Inflammatory macrophage (primary cell): ENCODE results near the gene CTIF.

ENCODE experiments used
- DNase-seq, 2 donors: peaks; one replicate each; pipeline ENCODE4 v3.0.0-alpha.2; 2020 to 2022

The CTIF gene

DNA sequence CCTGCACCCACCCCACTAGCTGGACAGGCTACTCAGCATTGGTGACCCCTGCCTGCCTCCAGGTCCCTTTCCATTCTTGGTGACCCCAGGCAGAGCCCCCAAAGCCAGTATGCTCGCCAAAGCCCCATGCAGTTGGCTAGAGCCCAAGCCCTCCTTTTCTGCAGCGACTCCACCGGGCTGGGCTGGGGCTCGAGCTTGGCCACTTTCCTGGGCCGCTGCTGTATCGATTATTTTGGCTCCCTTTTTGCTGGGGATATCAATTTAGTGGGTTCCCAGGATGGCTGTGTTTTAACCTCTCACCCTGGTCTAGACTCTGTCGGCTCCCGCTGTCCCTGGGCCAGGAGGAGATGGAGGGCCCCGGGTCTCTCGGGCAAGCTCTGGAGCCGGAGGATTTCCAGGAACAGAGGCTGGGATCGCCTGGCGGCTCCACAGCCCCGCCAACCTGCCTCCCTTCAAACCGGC is 335.9 kb downstream of the CTIF start:
- no peak for DNase-seq

DNA sequence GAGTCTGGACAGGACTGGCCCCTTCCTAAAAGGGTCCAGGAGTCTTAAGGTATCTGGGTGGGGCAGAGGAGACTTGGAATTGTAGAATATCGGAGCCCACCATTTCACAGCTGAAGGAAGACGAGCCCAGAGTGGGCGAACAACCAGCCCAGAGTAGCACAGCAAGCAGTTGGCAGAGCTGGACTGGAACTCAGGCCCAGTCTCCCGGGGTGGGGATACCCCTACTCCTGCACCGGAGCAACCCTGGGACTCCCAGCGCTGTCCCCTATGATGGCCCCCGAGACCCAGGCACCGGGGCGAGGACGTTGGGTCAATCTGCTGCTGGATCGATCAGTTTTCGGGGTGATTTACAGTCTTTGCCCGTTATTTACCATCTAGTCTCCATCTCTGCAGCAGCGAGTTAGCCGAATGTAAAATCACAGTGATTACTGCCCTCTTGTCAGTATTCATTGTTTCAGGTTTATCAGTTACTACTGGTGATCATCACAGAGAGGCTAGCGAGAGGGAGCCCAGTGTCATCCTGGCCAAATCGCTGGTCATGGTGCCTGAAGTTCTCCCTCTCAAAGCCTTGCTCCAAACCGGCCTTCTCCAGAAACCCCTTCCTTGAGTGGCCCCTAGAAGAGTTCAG is 336.6 kb downstream of the CTIF start:
- DNase-seq: no peak

DNA sequence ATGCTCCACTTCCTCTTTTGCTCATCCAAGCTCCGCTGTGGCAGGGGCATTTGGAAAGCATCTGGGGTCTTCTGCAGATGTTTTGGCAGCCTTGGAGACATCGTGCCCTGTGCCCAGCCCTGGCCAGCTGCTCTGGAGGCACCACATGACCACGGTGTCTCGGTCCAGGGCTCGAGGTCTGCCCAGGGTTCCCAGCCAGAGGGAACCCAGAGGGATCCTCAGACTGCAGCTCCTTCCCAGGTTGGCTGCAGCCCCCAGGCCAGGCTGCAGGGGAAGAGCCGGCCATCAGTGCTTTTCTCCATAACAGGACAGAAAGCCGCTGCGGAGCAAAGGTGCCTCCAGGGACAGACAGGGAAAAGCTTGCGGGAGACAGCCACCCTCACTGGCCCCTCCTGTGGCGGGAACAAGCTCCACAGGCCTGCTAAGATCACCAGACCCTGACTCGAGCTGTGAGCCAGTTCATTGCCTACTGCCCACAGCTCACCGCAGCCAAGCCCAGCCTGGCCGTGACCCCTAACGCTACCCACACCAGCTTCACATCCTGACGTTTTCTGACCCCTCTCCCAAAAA is 337.2 kb downstream of the CTIF start:
- peak in 1 of 2 donors; percentile 74 for DNase-seq

DNA sequence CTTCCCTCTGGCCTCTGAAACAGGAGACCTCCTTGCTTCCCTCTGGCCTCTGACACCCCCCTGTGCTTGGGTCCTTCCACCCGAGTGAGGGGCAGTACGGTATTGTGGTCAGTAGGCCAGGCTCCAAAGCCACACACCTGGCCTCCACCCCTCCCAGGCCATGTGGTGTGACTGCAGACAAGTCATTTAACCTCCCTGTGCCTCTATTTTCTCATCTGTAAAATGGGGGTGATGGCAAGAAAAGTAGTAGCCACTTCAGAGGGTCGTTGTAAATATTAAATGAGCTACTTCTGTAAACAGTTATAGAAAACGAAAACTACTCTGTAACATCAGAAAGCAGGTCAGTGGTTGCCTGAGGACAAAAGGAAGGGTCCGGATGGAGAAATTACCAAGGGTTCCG is 337.8 kb downstream of the CTIF start:
- no peak for DNase-seq

DNA sequence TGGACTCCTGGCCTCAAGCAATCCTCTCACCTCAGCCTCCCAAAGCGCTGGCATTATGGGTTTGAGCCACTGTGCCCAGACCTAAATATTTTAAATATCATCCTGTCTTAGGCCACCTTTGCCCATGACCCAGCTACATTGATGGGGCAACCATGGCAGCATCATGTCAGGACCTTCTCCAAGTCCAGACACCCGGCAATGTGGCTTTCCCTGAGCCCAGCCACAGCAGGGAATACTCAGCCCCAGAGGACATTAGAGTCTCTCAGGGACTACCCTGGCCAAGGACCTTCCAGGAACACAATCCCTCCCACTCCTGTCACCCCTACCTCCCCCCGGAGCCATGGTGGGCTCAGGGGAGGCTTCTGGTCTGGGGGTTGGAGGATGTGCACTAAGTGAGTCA is 339.1 kb downstream of the CTIF start:
- no peak for DNase-seq

DNA sequence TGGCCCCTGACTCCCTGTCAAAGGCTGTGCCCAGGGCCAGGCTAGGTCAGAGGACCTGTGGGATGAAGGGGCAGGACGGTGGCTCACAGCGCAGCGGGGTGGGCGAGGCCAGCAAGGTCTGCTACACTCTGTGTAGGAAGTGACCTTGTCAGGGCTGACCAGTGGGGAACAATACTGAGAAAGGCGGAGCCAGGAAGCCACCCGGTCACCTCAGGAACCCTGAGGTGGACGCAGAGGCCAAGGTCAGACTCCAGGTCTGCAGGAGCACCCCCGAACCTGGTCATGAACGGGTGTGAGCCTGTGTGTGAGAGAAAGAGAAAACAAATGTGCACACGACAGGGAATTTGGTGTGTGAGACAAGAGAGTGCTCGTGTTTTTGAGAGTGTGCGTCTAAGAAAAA is 339.6 kb downstream of the CTIF start:
- peak in 1 of 2 donors; percentile 68 for DNase-seq

DNA sequence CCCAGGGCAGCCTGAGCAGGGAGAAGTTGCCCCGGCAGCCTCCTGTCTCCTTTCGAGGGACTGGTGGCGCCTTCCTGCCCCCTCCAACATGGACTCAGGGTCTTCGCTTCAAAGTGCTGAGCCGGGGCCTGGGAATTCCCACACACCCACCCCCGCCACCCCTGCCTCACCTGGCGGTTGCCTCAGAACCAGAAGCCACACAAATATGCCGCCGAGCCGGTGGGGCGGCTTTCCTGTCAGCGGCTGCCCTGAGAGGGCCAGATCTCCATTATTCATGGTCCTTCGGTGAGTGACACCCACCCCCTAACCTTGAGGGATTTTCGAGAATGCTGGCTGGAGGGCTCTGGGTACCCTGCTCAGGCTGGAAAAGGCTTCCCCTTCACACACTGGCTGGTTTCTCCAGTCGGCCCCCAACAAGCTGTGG is 340.2 kb downstream of the CTIF start:
- DNase-seq: no peak

DNA sequence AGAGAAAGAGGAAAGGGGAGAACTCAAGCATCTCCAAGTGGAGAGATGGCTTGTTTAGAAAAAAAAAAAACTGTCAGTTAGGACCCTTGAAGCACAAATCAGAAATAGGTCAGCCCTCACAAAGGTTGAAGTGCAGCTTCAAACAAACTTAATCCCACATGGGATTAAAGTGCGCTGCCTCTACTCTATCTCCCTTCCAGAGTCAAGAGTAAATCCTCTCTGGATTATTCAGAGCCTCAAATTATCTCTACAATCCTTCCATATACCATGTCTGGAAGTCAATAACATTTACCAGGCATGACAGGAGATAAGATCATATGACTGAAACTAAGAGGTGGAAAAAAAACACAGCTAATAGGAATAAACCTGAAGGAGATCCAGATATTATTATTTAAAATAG is 342.1 kb downstream of the CTIF start:
- no peak for DNase-seq

DNA sequence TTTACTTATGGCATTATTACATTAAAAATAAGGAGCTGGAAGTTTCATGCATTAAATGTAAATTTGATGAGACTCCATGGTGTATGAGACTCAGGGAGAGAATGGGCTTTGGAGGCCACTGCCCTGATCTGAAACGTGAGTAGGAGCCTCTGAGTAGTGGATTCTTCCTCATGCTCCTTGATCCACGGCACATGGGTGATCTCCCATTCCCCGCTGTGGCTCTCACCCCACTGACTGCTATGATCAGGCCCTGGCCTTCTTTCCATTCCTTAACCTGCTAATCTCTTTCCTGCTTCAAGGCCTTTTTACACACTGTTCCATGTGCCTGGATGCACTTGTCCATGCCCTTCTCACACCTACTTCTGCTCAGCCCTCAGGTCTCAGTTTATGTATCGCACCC is 343.5 kb downstream of the CTIF start:
- DNase-seq: no peak

DNA sequence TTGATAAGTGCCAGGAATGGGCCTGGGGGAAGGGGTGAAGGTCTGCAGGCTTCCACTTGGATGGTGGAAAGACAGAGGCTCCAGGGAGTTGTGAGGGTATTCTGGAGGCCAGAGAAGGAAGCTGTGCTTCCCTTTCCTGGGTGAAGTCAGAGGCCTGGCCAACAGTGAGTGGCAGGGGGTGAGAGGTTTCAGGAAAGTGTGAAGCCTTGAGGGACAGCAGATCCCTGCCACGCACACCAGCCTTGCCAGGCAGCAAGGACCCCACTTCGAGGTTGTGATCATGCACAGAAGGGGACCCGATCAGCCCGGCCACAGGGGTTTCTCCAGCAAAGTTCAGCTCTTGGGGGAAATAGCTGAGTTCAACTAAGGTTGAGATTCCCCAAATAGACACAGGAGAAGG is 345.5 kb downstream of the CTIF start:
- peak in 1 of 2 donors; percentile 56 for DNase-seq

DNA sequence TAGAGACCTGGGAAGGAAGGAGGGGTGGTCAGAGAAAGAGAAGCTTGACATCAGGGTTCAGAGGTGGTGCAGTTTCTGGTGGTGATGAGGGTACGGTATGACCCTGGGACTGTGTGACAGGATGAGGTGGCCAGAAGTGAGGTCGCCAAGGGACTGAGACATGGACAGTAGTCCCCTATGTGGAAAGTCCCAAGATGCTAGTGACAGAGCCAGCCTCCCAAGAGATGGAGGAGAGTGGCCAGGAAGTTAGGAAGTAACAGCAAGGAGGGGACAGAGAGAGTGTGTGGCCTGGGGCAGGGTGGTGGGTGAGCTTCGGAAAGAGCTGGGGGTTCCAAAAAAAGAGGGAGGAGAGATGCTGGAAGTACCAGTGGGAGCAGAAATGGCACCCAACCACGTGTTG is 345.9 kb downstream of the CTIF start:
- no peak for DNase-seq

DNA sequence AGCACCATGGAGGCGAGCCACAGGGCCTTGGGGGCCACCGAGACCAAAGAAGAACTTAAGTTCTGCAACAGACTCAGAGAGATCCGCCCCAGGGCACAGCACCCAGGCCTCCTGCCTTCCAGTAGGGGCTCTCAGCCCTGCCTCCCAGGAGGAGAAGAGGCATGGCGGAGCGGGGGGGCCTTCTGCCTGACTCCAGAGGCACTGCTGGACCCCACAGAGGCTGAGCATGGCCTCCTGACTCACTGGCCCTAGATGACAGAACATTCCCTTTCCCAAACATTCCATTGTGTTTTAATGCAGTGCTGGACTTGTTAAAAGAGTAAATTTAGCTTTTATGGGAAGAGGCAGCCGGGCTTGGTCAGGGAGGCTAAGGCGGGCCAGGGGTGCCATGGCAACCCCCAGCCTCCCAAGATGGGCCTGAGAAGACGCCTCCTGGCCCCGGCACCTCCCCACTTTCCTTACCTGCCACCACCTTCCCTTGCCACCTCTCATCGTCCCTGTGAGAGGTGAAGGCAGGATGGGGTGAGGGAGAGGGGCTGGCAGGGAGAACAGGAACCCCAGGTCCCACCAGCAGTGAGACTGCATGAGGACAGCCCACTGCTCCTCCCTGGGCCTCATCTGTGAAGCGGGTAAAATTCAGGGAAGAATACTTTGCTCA is 346.6 kb downstream of the CTIF start:
- no peak for DNase-seq

DNA sequence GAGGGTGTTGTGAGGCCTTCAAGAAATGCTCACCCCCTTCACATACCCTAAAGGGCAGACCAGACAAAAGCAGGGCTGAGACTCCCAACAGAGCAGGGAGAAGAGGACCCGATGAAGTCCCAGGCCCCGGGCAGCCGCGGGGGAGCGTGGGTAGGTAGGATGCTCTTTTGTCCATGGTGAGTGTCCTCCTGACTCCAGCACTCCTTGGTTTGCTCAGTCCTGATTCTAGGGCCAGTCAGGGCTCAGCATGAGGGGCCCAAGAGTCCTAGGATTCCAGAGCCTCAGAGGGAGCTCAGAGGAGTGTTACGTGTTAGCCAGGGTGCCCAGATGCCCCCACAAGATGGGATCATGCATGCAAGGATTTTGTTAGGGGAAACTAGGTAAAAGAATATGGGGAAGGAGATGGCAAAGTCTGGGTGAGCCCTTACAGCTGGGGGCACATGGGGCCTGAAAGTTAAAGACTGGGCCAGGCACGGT is 347.1 kb downstream of the CTIF start:
- no peak for DNase-seq

DNA sequence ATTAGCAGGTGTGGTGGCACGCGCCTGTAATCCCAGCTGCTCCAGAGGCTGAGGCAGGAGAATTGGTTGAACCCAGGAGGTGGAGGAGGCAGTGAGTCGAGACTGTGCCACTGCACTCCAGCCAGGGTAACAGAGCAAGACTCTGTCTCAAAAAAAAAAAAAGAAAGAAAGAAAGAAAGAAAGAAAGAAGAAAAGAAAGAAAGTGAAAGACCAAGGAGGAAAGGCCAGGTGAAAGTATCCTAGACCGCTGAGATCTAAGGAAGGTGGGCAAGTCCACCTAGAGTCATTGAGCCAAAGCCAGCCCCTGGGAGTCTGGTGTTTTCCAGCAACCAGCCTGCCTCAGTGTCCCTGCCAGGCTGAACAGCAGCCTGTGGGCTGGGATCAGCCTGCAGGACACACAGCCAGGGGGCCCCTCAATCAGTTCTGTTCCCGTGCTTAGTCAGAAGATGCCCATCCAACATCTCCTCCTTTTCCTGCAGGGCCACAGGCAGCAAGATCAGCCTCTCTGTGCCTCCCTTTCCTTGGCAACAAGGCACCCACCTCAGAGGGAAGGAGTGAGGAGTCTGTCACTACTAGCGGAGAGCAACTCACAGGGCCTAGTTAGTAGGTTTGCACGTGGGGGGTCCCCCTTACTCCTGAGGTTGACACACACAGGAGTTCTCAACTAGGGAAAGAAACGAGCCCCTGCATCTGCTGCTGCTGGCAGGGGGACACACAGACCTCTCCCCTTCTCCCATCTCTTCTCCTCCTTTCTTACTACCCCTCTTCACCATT is 347.9 kb downstream of the CTIF start:
- DNase-seq: no peak

DNA sequence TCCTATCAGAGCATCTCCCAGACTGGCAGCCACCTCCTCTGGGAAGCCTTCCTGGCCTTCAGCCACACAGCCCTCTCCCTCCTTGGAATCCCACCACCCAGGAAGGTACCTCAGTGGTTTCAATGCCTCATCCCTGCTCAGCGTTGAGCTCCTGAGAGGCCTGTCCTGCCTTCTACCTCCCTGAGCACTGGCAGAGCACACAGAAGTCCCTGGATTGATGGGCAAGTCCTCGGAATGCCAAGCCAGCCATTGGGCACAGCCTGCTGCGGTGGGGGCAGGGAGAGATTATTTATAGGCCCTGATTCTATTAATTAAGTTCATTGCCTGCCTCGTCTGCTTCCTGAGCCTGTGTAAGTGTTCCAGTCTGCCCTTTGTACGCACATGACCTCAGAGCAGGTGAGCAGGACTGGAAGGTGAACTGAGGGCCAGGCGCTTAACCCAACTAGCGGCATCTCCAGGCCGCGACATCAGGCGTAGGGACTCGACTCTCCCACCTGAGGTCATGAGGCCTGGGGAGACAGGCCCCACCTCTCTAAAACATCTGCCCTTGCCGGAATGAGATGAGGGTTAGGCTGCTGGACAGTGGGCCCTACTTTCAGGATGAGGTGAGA is 348.6 kb downstream of the CTIF start:
- DNase-seq: no peak

DNA sequence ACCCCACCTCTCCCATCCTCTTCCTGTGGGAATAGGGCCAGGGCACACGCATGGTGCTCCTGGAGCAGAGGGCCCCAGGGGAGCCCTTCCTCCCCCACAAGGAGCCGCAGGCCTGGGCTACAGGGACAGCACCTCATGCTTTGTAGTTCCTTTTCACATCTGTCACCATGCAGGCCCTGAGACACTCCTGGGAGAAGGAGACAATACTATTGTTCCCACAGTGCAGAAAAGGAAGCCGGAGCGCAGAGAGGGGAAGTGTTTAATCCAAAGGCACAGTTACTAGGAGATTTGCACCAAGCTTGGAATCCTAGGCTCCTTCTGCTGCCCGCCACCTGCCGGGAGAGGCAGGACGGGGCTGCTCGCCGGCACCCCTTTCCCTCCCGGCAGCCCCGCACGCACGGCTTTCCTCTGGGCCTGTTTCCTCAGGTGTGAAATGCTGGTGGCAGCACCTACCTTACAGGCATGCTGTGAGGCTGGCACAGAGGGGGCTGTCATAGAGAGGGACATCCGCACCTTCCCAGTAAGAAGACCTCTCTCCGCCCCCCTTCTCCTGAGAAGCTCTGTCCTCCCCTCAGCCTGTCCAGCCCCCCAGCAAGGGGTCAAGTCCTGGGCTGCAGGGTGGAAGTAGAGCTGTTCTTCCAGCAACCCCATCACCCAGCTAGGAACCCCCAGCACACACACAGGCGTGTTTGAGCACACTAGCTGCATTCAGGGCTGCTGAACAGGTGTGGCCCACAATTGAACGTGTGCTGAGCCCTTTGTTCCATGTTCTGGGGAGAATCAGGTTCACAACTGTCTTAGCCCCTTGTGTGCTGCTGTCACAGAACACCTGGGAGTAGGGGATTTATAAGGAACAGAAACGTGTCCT is 349.3 kb downstream of the CTIF start:
- DNase-seq: peak in 1 of 2 donors; percentile 34

DNA sequence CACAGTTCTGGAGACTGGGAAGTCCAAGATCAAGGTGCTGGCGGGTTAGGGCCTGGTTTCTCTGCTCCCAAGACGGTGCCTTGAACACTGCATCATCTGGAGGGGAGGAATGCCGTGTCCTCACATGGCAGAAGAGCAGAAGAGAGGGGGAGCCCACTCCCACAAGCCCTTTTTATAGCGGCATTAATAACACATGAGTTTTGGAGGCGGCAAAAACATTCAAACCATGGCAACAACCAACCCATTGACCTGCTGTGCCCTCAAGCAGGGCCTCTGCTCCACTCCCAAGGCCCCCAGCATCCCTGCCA is 349.9 kb downstream of the CTIF start:
- DNase-seq: no peak

DNA sequence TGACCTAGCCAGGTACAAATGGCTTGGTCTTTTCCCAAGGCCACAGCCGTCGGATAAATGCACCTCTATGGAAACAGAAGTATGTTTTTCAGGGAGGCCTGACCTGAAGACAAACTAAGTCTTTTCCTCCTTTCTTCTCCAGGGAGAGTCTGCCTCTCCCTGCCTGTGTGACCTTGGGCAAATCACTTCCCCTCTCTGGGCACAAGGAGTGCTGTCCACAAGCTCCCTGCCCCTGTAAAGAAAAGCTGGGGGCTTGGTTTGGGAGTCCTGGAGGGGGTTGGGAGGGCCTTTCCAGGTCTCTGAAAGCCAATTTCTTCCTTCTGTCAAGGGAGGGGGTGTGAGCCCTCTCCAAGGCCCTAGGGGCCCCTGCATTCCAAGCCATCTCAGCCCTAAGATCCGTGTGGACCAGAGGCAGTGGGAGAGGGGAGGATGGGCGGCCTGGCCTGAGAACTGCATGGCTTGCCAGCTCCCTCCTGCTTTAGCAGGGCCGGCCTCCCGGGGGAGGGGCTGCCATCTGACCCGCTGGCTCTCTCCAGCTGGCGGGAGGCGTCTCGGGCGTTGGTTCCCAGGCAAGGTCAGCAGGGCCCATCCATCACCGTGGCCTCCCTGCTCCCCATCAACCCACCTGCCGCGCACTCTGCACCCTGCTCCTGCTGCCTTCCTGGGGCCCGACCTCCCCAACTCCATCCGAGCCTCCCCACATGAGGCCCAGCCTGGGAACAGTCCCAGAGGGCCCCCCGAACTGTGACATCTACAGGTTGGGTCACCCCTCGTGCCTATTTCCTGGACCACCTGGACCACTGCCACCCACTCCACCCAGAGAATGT is 350.5 kb downstream of the CTIF start:
- no peak for DNase-seq

DNA sequence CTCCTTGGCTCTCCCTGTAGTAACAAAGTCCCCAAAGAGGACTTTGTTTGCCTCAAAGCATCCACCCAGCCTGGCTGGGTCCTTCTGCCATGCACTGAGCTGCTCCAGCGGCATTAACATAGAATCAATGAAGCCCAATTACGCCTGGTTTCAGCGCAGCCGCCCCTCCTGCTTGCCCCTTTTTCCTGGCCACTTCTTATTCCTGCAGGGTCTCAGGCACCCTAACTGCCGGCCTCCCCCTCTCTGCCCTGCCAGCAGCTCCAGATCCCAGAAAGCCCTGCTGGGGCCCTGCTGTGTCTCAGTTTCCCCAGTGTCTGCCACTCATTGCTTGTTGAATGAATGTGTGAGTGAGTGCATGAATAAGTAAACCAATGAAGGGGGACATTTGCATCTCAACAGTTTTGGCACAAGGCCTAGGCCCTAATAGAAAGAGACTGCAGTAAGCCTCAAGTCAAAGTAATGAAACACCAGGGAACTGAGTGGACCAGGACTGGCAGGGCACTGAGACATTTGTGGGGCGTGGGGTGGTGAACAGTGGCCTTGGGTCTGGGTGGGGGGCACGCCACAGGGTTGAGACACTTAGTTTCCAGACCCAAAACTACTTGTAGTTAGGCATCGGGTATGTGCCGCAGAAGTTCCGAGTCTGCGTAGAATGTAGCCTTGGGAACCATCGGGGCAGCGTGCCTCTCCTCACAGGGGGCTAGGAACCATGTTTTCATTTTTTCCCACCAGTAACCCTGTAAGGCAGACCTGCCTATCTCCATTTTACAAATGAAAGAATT is 351.3 kb downstream of the CTIF start:
- no peak for DNase-seq

DNA sequence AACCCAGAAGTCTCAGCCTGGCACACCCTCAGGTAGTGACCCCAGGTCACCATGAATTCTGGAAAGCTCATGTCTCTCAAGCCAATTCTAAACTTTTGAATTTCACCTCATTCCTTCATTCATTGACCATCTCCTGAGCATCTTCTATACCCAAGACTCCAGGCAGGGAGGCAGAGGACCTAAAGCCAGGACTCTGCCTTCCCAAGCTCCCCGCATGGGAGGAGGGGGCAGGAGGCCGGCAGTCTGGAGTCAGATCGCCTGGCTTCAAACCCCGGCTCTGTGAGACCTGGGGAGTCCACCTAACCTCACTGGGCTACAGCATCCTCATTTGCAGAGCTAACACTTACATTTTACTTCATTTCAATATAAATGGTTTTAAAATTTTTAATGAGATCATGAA is 352.9 kb downstream of the CTIF start:
- DNase-seq: no peak
